ENCODE data around the gene NPTN. TPM values are rescaled to one million over a fixed set of nuclear protein-coding genes. Genes with fewer than 3 reads are reported as not detected.

Gene NPTN
- total RNA-seq, 1 experiment from 2014 or later: 164 TPM

DNA sequence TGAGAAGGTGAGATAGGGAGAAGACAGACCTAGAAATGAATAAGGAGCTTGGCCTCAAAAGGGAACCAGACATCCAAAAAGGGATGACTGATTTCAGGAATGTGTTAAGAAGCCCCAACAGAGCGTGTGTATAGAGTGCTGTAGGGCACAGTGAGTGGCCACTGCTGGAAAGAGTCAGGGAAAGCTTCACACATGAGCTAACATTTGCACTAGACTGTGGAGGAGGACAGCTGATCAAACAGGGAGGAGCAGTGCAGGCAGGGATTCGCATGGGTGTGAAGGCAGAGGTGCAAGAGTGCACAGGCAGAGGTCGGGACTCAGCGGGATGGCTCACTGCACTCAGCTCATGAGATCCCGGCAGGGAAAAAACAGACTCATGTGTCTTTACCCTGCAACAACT is 61.8 kb downstream of the NPTN start:
- H3K9me3 ChIP-seq (ENCODE audit: low read length): no peaks in the 10 kb centered on the region
- no peak for ATAC-seq

DNA sequence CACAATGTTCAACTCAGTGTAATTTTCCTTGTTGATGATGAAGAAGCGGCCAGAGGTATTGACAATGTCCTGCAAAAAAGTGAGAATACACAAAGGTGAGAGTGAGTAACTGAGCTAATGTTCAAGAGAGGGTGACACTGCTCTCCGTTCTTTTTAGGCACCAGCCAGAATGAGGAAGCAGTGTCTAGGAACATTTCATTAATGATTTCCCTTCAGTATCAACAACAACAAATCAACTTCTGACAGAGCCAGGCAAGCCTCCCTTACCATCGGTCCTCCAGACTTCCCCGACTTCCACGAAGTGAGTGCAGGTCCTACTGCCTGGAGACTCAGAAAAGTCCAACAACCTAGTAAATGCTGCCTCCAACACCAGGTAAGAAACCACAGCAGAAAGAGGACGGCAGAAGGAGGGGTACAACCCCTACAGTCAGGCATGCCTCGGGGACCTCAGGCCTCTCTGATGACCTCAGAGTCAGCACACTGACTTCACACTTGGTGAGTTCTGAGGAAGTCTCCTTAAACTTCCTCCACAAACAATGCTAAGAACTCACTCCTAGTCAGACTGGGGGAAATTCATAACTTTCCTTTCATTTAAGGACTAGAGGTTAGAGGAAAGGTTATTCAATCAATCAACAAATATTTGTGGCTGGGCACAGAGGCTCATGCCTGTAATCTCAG is 62.7 kb downstream of the NPTN start:
- H3K4me3 ChIP-seq (ENCODE audit: low read length): no peak overlapping the region
- no peaks in the 10 kb centered on the region for H3K79me2 ChIP-seq (ENCODE audit: low read length)
- H4K20me1 ChIP-seq (ENCODE audit: low read length): no peaks in the 10 kb centered on the region
- BruUV-seq (replicated peaks): no TSS peak
- no peak overlapping the region for H3K4me2 ChIP-seq (ENCODE audit: low read length)
- H3K27me3 ChIP-seq (ENCODE audit: low read length): no peaks in the 10 kb centered on the region
- TF ChIP-seq, protein P1, sequence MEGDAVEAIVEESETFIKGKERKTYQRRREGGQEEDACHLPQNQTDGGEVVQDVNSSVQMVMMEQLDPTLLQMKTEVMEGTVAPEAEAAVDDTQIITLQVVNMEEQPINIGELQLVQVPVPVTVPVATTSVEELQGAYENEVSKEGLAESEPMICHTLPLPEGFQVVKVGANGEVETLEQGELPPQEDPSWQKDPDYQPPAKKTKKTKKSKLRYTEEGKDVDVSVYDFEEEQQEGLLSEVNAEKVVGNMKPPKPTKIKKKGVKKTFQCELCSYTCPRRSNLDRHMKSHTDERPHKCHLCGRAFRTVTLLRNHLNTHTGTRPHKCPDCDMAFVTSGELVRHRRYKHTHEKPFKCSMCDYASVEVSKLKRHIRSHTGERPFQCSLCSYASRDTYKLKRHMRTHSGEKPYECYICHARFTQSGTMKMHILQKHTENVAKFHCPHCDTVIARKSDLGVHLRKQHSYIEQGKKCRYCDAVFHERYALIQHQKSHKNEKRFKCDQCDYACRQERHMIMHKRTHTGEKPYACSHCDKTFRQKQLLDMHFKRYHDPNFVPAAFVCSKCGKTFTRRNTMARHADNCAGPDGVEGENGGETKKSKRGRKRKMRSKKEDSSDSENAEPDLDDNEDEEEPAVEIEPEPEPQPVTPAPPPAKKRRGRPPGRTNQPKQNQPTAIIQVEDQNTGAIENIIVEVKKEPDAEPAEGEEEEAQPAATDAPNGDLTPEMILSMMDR (conservative IDR thresholded peaks at IDR 0.05; ENCODE audit: low read depth, low read length): no peak
- TF ChIP-seq EZH2phosphoT487 (IDR thresholded peaks at IDR 0.05; ENCODE audit: borderline replicate concordance, low read length) (no peak), EZH2 (IDR thresholded peaks at IDR 0.05; ENCODE audit: low read length, unreplicated experiment) (no peak)
- ATAC-seq (no peak), DNase-seq (no peak)
- H3K9ac ChIP-seq (ENCODE audit: low read length): no peak overlapping the region
- H3K4me1 ChIP-seq (ENCODE audit: insufficient read depth, low read length): no peaks in the 10 kb centered on the region
- no peak overlapping the region for H2AFZ ChIP-seq (ENCODE audit: low read length)
- H3K9me2 ChIP-seq (replicated peaks; ENCODE audit: low read length): no peaks in the 10 kb centered on the region
- H3K27ac ChIP-seq (ENCODE audit: low read length): no peak overlapping the region
- H3F3A ChIP-seq (ENCODE audit: low read length, unreplicated experiment): no peaks in the 10 kb centered on the region
- POLR2A ChIA-PET (ENCODE audit: unreplicated experiment): no interaction called here
- CTCF ChIA-PET: no interaction called here
- intact Hi-C loops (cut with micrococcal nuclease): no loop called here
- no peaks in the 10 kb centered on the region for H3K9me3 ChIP-seq (ENCODE audit: low read length)
- H3K36me3 ChIP-seq (ENCODE audit: low read depth, low read length): peaks cover 30% of the 10 kb centered on the region; the same call in 1 of the 2 replicates

More for the DNA sequence above, 61.8 kb downstream of the NPTN start:
- Histone ChIP-seq H3K4me3 (ENCODE audit: low read length) (no peak overlapping the region), H3F3A (ENCODE audit: low read length, unreplicated experiment) (no peaks in the 10 kb centered on the region), H4K20me1 (ENCODE audit: low read length) (no peaks in the 10 kb centered on the region), H3K9me2 (replicated peaks; ENCODE audit: low read length) (no peaks in the 10 kb centered on the region), H3K79me2 (ENCODE audit: low read length) (no peaks in the 10 kb centered on the region), H3K27me3 (ENCODE audit: low read length) (no peaks in the 10 kb centered on the region), H3K27ac (ENCODE audit: low read length) (no peak overlapping the region), H3K36me3 (ENCODE audit: low read depth, low read length) (peaks cover 34% of the 10 kb centered on the region; the same call in 1 of the 2 replicates), H3K4me2 (ENCODE audit: low read length) (no peak overlapping the region), H2AFZ (ENCODE audit: low read length) (no peak overlapping the region), H3K9ac (ENCODE audit: low read length) (no peak overlapping the region), H3K4me1 (ENCODE audit: insufficient read depth, low read length) (no peaks in the 10 kb centered on the region)
- ChIA-PET CTCF (no interaction called here), POLR2A (ENCODE audit: unreplicated experiment) (no interaction called here)
- BruUV-seq (replicated peaks): no TSS peak
- no peak for DNase-seq
- intact Hi-C loops (cut with micrococcal nuclease): no loop called here
- no peak for TF ChIP-seq EZH2 (IDR thresholded peaks at IDR 0.05; ENCODE audit: low read length, unreplicated experiment)
- TF ChIP-seq EZH2phosphoT487 (IDR thresholded peaks at IDR 0.05; ENCODE audit: borderline replicate concordance, low read length): no peak
- TF ChIP-seq, protein P1 (conservative IDR thresholded peaks at IDR 0.05; ENCODE audit: low read depth, low read length): no peak

DNA sequence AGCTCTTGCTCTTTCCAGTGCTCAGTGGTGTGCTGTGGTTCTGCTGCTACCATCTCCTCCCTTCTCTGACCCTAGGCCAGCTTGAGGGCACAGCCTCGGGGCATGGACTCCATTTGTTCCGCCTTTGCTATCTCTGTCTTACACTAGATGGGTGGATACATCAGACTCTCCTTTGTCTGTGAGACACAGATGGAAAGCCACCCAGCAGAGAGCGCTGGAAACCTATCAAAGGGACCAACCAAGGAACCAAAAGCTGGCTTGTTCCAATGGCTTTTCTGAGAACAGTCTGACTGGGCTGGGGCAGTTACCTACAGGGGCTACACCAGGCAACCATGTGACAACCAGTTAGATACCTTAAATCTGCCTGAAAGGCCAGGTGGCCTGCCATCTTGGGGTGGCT is 63.8 kb downstream of the NPTN start:
- H2AFZ ChIP-seq (ENCODE audit: low read length): no peak overlapping the region
- H3K36me3 ChIP-seq (ENCODE audit: low read depth, low read length): peaks cover 27% of the 10 kb centered on the region; the same call in 1 of the 2 replicates
- TF ChIP-seq EZH2phosphoT487 (IDR thresholded peaks at IDR 0.05; ENCODE audit: borderline replicate concordance, low read length): no peak
- TF ChIP-seq, protein P1 (conservative IDR thresholded peaks at IDR 0.05; ENCODE audit: low read depth, low read length): no peak
- no peak for TF ChIP-seq EZH2 (IDR thresholded peaks at IDR 0.05; ENCODE audit: low read length, unreplicated experiment)
- ATAC-seq: no peak
- H3K27me3 ChIP-seq (ENCODE audit: low read length): no peaks in the 10 kb centered on the region
- no peak overlapping the region for H3K9ac ChIP-seq (ENCODE audit: low read length)
- H3K79me2 ChIP-seq (ENCODE audit: low read length): no peaks in the 10 kb centered on the region
- H3K9me2 ChIP-seq (replicated peaks; ENCODE audit: low read length): no peaks in the 10 kb centered on the region
- no peak for DNase-seq
- ChIA-PET CTCF (interaction anchor here (1.2 kb wide), 1 partner anchor 67 kb away, joined by 5 read pairs; no protein-coding TSS in a partner anchor), POLR2A (ENCODE audit: unreplicated experiment) (interaction anchor here (0.6 to 0.7 kb wide), 2 partner anchors 65 to 374 kb away, joined by 3 read pairs; no protein-coding TSS in a partner anchor)
- H3K4me1 ChIP-seq (ENCODE audit: insufficient read depth, low read length): peaks cover 5% of the 10 kb centered on the region
- H3K27ac ChIP-seq (ENCODE audit: low read length): no peak overlapping the region
- intact Hi-C loops (cut with micrococcal nuclease): no loop called here
- H3K9me3 ChIP-seq (ENCODE audit: low read length): no peaks in the 10 kb centered on the region
- H4K20me1 ChIP-seq (ENCODE audit: low read length): peaks cover 5% of the 10 kb centered on the region
- no TSS peak for BruUV-seq (replicated peaks)
- no peak overlapping the region for H3K4me2 ChIP-seq (ENCODE audit: low read length)
- no peak overlapping the region for H3K4me3 ChIP-seq (ENCODE audit: low read length)
- H3F3A ChIP-seq (ENCODE audit: low read length, unreplicated experiment): no peaks in the 10 kb centered on the region

Data from PC-3 (cell line).